ENCODE measurements around the gene EPS8L2.

Gene EPS8L2

GRCh38 chr11:765025-765801 lies 59.2 kb downstream of the EPS8L2 start:
- peak; percentile 77 for DNase-seq (ENCODE audit: low spot score)
- in situ Hi-C loops (cut with MboI; ENCODE audit: low sequenced_read_pairs, unreplicated experiment): no loop called here
- TF ChIP-seq CTCF (IDR thresholded peaks at IDR 0.05; ENCODE audit: borderline replicate concordance, control extremely low read depth, extremely low read depth, insufficient read depth, missing control alignments): peak; percentile 77

- in situ Hi-C loops (cut with MboI; ENCODE audit: low sequenced_read_pairs, unreplicated experiment): no loop called here
- no peak for DNase-seq (ENCODE audit: low spot score)
- no peak for TF ChIP-seq CTCF (IDR thresholded peaks at IDR 0.05; ENCODE audit: borderline replicate concordance, control extremely low read depth, extremely low read depth, insufficient read depth, missing control alignments)
These were observed 59.7 kb downstream of the EPS8L2 start for GRCh38 chr11:765802-766091.

- no peak for DNase-seq (ENCODE audit: low spot score)
- in situ Hi-C loops (cut with MboI; ENCODE audit: low sequenced_read_pairs, unreplicated experiment): no loop called here
These were observed 60.3 kb downstream of the EPS8L2 start for GRCh38 chr11:766106-766935.

GRCh38 chr11:766936-767210 lies 60.8 kb downstream of the EPS8L2 start:
- no peak for DNase-seq (ENCODE audit: low spot score)
- in situ Hi-C loops (cut with MboI; ENCODE audit: low sequenced_read_pairs, unreplicated experiment): no loop called here
- TF ChIP-seq CTCF (IDR thresholded peaks at IDR 0.05; ENCODE audit: borderline replicate concordance, control extremely low read depth, extremely low read depth, insufficient read depth, missing control alignments): no peak

More at GRCh38 chr11:766106-766935, 60.3 kb downstream of the EPS8L2 start:
- no peak for TF ChIP-seq CTCF (IDR thresholded peaks at IDR 0.05; ENCODE audit: borderline replicate concordance, control extremely low read depth, extremely low read depth, insufficient read depth, missing control alignments)

- no peak for TF ChIP-seq CTCF (IDR thresholded peaks at IDR 0.05; ENCODE audit: borderline replicate concordance, control extremely low read depth, extremely low read depth, insufficient read depth, missing control alignments)
- in situ Hi-C loops (cut with MboI; ENCODE audit: low sequenced_read_pairs, unreplicated experiment): no loop called here
These were observed 61.2 kb downstream of the EPS8L2 start for GRCh38 chr11:767238-767637.

GRCh38 chr11:769887-770641 lies 64.0 kb downstream of the EPS8L2 start:
- no peak for DNase-seq (ENCODE audit: low spot score)

More at GRCh38 chr11:767238-767637, 61.2 kb downstream of the EPS8L2 start:
- no peak for DNase-seq (ENCODE audit: low spot score)

More at GRCh38 chr11:769887-770641, 64.0 kb downstream of the EPS8L2 start:
- in situ Hi-C loops (cut with MboI; ENCODE audit: low sequenced_read_pairs, unreplicated experiment): no loop called here
- no peak for TF ChIP-seq CTCF (IDR thresholded peaks at IDR 0.05; ENCODE audit: borderline replicate concordance, control extremely low read depth, extremely low read depth, insufficient read depth, missing control alignments)
